GM12878 (cell line): ENCODE measurements around the gene CDK5R2.

Source experiments
- HDGF ChIP-seq: fragments of 450-650 bp; IDR thresholded peaks from 2 replicates; pipeline ENCODE4 v1.6.1; 2016; ENCODE audit warnings: antibody characterized with exemption
- IKZF2 ChIP-seq, 2 experiments: fragments of 450-650 bp; IDR thresholded peaks; 2 replicates each; pipeline ENCODE4 v1.6.1; 2017; ENCODE audit warnings: mild to moderate bottlenecking in 2 of 2, moderate library complexity in 2 of 2
- REST ChIP-seq: IDR thresholded peaks from 2 replicates; pipeline ENCODE4 v1.6.1; 2012; ENCODE audit warnings: mild to moderate bottlenecking, low read depth, low read length
- TF ChIP-seq, protein P1 (sequence below), 3 experiments: IDR thresholded peaks in 2 of 3; conservative IDR thresholded peaks in 1 of 3; 2 replicates each; pipeline ENCODE4 v1.5.1; 2011; ENCODE audit warnings: low read depth in 3 of 3, low read length in 3 of 3, mild to moderate bottlenecking in 3 of 3, control low read depth in 2 of 3, moderate library complexity in 2 of 3, inconsistent platforms in 1 of 3, mixed read lengths in 1 of 3; ENCODE audit not compliant: control insufficient read depth in 2 of 3, insufficient read depth in 1 of 3; ENCODE audit errors: extremely low read depth in 1 of 3

DNA sequence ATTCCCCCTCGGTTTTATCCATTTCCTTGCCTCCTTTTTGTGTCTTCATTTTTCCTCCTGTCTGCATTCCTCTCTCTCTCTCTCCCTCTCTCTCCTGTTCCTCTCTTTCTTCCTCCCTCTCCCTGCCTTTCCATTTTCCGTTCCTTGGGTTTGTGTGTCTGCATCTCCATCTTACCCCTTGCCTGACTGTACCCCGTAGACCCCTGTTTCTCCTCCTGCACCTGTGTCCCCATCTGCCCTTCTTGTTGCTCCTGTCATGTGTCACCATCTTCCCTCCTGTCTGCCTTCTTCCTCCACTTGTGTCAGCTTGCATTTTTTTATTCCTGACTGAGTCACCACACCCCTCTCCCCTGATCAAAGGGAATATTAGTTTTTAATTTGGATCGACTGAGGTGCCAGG lies 1.8 kb downstream of the CDK5R2 start:
- TF ChIP-seq IKZF2 (IDR thresholded peaks at IDR 0.05), result no peak
- TF ChIP-seq HDGF, result no peak
- TF ChIP-seq, protein P1, sequence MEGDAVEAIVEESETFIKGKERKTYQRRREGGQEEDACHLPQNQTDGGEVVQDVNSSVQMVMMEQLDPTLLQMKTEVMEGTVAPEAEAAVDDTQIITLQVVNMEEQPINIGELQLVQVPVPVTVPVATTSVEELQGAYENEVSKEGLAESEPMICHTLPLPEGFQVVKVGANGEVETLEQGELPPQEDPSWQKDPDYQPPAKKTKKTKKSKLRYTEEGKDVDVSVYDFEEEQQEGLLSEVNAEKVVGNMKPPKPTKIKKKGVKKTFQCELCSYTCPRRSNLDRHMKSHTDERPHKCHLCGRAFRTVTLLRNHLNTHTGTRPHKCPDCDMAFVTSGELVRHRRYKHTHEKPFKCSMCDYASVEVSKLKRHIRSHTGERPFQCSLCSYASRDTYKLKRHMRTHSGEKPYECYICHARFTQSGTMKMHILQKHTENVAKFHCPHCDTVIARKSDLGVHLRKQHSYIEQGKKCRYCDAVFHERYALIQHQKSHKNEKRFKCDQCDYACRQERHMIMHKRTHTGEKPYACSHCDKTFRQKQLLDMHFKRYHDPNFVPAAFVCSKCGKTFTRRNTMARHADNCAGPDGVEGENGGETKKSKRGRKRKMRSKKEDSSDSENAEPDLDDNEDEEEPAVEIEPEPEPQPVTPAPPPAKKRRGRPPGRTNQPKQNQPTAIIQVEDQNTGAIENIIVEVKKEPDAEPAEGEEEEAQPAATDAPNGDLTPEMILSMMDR (IDR thresholded peaks at IDR 0.05 in 2 of 3, conservative IDR thresholded peaks at IDR 0.05 in 1 of 3; ENCODE audit: control insufficient read depth in 2 of 3, extremely low read depth in 1 of 3, insufficient read depth in 1 of 3, low read depth in 3 of 3, low read length in 3 of 3), result no peak
- no peak for TF ChIP-seq REST
